Activated T-helper 1 cell treated with Interleukin-2 at 50 U/mL for 16 hours (primary cell): ENCODE measurements around the gene C16orf46.
A peak's percentile ranks its signal among the peaks of the same experiment; 100 is the strongest.
"Not testable (repeated sequence)": the region's sequence is repeated elsewhere in the genome, so short reads cannot be mapped to it uniquely, and the experiment has no call there.

Experiments used
- DNase-seq: peaks from one replicate; pipeline ENCODE4 v3.0.0-alpha.2; 2020; ENCODE audit warnings: low read depth

The C16orf46 gene

GRCh38 chr16:81077076-81077940 lies at the start of gene C16orf46:
Gene C16orf46, minus strand, starts transcription at chr16:81077238. Its CDS starts 13,283 bp downstream, at chr16:81063955.
- DNase-seq, result peak; percentile 93

DNA sequence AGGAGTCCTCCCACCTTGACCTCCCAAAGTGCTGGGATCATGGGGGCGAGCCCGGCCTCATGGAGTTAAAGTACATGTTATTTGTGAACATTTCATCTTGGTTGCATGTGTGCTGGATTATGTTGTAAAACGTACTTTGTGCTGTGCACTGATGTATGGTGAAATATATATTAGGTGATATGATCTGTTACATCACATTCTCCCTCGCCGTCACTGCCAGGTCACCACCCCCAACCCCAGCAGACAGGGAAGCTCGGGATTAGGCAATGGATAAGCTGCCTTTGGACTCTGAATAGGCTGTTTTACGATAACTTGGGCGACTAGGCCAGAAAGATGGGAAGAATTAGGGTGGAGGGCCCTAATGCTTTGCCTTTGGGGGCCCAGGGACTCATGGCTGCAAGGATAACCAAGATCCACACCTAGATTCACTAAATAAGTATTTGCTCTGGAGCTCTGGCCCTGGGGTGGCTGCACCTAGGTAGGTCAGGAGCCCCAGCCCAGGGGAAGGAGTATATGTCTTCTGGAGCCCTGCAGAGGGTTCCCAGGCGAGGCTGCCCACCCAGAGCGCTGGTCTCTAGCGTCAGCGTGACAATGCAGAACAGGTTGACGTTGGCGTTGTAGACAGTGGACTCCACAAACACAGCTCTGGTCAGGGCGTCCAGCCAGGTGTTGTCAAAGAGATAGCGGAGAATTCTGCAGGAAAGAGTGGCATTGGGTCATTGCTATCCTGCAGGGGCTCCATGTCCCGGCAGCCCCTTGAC lies 46.2 kb upstream of the C16orf46 start:
- DNase-seq, result no peak

- no peak for DNase-seq
These were observed 44.5 kb upstream of the C16orf46 start for GRCh38 chr16:81121474-81121990.

DNA sequence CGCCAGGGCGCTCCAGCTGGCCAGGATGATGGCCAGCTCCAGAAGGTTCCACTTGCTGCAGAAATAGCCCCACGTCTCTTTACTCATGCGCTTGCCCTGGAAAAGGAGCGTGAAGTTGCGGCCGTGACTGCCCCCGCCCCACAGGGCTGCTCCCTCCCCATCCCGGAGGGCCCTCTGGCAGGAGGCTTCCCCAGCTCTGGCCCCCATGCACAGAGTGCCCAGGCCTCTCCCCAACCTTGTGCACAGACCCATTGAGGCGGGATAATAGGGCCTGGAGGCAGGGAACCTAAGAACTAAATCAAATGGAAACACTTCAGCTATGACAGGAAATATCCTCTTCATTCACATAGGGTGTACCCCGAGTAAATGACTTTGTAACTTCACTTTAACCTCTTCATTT lies 40.4 kb upstream of the C16orf46 start:
- no peak for DNase-seq

- DNase-seq, result no peak
These were observed 39.2 kb upstream of the C16orf46 start for GRCh38 chr16:81116285-81116684.

- DNase-seq, result no peak
These were observed 35.4 kb upstream of the C16orf46 start for GRCh38 chr16:81112453-81112852.

GRCh38 chr16:81109274-81109673 lies 32.2 kb upstream of the C16orf46 start:
- DNase-seq, result not testable (repeated sequence)

DNA sequence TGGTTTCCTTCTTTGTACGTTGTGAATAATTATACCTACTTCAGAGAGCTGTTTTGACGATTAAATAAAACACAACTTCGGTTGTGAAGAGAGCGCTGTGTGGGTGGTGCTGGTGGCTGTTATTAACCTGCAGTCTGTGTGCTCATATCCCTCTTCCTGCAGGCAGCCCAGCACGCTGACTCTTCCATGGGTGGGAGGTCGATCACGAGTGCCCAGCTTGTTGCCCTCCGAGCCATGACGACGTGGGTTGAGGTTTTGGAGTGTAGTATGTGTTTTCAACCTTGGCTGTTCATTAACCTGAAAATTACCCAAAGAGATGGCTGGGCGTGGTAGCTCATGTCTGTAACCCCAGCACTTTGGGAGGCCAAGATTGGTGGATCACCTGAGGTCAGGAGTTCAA lies 30.5 kb upstream of the C16orf46 start:
- no peak for DNase-seq

GRCh38 chr16:81106826-81107503 lies 29.9 kb upstream of the C16orf46 start:
- no peak for DNase-seq

DNA sequence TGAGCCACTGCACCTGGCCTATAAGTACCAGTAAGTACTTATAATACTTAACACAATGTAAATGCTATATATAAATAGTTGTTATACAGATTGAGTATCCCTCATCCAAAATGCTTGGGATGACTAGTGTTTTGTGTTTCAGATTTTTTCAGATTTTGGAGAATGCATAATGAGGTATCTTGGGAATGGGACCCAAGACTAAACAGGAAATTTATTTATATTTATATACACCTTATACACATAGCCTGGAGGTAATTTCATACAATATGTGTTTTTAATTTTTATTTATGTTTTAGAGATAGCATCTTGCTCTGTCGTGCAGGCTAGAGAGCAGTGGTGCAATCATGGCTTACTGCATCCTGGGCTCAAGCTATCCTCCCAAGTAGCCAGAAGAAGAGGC lies 28.9 kb upstream of the C16orf46 start:
- no peak for DNase-seq

DNA sequence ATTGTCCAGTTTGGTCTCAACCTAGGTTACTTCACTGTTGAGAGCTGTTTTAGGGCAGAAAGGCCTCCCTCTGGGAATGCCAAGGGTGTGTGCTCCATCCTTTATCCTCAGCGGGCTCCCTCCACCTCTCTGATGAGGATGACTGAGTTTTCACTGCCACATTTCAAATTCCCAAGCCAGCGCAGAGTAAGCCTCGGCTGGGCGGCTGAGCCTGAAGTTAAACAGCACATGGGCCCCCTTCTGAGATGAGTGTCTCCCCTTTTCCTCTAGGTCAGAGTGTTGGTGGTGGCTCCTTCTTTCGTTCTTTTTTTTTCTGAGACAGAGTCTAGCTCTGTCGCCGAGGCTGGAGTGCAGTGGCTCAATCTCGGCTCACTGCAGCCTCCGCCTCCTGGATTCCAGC lies 24.7 kb upstream of the C16orf46 start:
- no peak for DNase-seq

GRCh38 chr16:81099958-81100357 lies 22.9 kb upstream of the C16orf46 start:
- DNase-seq, result no peak

DNA sequence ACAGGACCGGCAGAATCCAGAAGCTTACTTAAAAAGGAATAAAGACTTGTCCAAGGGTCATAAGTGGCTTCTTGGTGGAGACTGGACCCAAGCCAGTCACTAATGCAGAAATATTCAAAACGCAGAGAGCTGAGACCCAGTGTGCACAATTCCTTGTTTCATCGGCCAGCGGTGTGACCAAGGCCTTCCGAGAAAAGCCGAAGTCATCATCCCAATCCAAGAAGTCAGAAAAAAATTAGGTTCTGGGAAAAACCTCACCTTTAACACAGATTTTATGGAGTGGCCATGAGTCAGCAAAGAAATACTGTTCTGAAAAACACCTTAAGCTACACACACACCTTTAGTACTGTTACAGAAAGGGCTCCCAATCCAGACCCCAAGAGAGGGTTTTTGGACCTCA lies 20.2 kb upstream of the C16orf46 start:
- DNase-seq, result no peak

DNA sequence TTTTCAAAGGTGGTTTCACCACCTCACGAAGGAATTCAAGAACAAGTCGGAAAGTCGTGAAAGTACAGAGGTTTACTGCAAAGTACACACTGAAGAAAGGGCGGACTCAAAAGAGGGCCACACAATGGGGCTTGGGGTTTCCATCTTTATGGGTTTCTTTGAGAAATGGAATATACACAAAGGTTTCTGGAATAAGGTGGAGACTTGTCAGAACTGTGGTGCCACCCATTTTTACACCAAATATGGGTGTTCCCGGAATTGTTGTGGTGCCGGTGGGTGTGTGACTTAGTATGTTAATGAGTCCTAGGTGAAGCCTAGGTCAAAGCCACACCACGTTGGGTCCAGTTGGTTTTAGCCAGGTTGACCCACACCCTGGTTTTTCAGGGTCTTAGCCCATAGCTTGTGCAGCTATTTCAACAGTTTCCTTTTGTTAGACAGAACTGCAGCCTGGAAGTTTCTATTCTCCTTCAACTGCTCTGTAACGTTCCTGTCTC lies 19.7 kb upstream of the C16orf46 start:
- no peak for DNase-seq

DNA sequence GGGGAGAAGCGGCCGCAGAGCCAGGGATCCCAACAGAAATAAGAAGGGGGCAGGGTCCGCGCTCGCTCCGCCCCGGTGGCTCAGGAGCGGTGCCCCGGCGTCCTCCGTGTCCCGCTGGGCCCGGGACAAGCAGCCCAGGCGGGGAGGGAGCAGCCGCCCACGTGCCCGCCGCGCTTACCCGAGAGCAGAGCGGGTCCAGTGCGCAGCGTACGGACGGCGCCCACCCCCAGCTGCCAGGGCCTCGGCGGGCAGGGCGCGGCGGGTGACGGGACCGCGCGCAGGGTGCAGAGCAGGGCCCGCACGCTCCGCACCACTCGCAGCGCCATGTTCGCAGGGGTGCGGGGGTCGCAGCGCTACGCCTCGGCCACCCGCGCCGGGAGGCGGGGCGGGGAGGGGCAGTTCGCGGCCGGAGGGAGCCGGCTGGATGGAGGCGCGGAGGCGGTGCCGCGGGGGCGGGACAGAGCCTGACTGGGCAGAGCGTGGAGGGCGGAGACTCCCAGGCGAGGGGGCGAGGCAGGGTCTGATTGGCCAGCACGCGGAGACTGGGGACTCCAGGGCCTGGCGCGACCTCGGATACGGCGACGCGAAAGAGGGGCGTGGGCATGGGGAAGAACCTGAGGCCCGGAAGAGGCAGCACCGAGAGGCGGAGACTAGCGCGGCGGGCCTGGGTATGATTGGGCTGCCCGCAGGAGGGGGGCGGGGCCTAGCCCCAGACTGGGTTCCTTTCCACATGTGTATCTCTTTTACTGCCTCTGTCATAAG lies 19.1 kb upstream of the C16orf46 start, which contains the start of gene GCSH:
Gene GCSH (minus strand): TSS at position 443 of the 762 bp plus-strand sequence. CDS start 117 bp downstream, at position 326.
- DNase-seq, result peak; percentile 98

DNA sequence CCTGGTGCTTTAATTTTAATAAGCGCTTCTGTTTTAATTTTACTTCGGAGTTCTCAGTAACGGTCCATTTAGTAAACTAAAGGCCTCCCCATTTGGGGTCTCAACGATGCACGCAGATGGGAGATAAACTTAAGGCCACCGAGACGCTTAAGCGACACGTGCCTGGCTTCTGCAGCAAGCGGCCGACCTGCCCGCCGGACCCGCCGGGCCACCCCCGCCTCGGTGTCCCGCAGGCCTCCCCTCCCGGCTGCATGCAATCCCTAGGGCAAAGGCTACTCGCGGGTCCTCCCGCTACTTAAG lies 18.6 kb upstream of the C16orf46 start:
- no peak for DNase-seq

DNA sequence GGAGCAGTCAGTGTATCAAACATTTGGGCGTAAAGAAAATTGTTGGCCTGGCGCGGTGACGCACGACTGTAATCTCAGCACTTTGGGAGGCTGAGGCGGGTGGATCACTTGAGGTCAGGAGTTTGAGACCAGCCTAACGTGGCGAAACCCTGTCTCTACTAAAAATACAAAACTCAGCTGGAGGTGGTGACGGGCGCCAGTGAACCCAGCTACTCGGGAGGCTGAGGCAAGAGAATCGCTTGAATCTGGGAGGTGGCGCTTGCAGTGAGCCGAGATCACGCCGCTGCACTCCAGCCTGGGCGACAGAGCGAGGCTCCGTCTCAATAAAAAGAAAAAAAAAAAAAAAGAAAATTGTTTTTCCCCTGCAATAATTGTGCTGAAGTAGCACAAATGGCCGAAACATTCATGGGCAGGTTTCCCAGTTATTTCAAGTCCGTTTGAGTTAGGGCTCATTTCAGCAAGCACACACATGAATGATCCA lies 17.8 kb upstream of the C16orf46 start:
- no peak for DNase-seq

GRCh38 chr16:81088836-81089235 lies 11.8 kb upstream of the C16orf46 start:
- DNase-seq, result no peak

- no peak for DNase-seq
These were observed 4.0 kb upstream of the C16orf46 start for GRCh38 chr16:81081014-81081413.

- DNase-seq, result no peak
These were observed 3.2 kb upstream of the C16orf46 start for GRCh38 chr16:81080233-81080632.

DNA sequence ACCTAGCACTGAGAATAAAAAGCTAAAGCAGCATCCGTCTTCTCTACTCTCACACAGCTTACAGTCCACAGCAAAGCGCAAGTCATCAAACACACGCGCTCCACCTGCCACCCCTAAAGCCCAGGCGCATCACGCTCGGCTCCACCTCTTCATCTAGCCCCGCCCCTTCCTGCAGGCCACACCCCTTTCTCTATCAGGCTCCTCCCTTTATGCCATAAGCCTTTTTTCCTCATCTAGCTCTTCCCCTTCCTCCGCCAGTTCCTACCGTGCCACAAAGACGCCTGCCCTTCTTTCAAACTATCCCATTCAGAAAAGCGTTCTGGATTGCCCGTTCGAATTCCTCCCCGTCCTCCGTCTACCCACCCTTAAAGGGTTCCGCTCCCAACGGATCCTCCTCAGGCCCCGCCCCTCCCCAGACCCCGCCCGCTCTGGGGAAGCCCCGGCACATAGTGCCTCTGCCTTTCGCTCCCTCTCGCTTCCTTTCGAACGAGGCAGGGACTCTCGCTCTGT lies 417 bp downstream of the C16orf46 start:
- DNase-seq, result peak; percentile 79
